GM10266 (cell line): Measurements from ENCODE around the gene PDZRN4.
"Not testable (repeated sequence)": the region's sequence is repeated elsewhere in the genome, so short reads cannot be mapped to it uniquely, and the experiment has no call there.

Source experiments
- DNase-seq: peaks from one replicate; pipeline ENCODE4 v3.0.0; 2012; ENCODE audit errors: extremely low spot score
- CTCF ChIP-seq: IDR thresholded peaks from 2 replicates; pipeline ENCODE4 v1.5.1; 2012; ENCODE audit warnings: mild to moderate bottlenecking, low read depth; ENCODE audit not compliant: control insufficient read depth, insufficient read depth; ENCODE audit errors: missing control alignments

PDZRN4 gene

GRCh38 chr12:41530441-41530840 is 342.3 kb downstream of the PDZRN4 start:
- TF ChIP-seq CTCF, result no peak
- DNase-seq, result no peak

DNA sequence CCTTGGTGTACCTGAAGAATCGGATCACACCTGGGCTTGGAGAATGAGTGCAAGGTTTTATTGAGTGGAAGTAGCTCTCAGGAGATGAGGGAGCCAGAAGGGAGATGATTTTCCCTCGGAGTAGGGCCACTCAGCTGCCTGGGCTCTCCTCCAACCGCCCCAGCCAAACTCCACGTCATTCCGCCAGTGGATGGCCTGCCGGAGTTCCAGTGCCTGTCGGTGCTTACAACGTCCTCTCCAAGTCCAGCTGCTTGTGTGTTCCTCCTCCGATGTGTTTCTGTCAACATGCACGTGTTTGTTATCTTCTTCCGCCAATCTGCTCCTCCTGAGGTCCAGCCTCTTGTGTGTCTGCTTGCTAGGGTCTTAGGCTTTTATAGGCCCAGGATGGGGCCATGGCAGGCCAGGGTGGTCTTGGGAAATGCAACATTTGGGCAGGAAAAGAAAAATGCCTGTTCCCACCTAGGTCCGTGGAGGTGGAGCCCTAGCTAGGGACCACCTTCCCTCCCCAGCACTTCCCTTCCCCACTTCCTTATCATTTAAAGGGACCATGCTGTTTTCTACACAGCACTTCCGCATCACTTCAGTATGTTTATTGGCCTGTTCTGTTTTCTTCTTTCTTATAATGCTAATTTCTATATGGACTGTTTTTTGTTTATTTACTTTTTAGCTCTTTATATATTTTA is 343.2 kb downstream of the PDZRN4 start:
- no peak for DNase-seq

DNA sequence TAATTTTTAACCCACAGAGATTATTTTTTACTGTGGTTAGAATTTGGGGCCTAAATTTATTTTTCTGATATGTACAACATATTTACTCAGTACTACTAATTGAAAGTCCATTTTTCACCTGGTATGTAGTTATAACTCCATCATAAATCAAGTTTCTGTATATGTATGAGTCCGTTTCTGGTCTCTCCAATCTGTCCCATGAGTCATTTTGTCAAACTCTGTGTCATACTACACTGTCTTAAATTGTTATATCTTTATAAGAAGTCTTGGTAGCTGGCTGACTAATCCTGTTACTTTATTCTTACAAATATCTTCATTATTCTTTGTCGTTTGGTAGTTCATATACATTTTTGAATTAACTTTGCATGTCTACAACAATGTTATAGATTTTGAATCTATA is 344.0 kb downstream of the PDZRN4 start:
- DNase-seq, result no peak
- no peak for TF ChIP-seq CTCF

More for the DNA sequence above, 343.2 kb downstream of the PDZRN4 start:
- no peak for TF ChIP-seq CTCF

GRCh38 chr12:41536813-41537490 is 348.8 kb downstream of the PDZRN4 start:
- no peak for DNase-seq
- TF ChIP-seq CTCF, result no peak

DNA sequence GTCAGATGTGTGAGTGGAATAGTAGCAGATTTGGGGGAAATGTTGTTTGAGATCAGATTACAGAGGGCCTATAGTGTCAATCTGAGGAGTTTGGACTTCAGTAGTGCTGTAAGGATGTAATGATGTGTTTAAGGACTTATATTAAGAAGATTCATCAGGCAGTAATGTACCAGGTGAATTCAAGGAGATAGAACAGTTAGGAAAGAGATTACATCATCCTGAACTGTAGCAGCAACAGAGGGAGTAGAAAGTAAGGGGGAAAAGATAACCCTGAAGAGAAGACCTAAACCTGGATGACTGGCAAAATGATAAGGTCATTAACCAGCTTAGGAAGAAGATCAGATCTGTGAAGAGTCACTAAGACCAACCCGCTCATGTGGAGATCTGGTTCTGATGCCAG is 349.4 kb downstream of the PDZRN4 start:
- DNase-seq, result no peak
- TF ChIP-seq CTCF, result no peak

DNA sequence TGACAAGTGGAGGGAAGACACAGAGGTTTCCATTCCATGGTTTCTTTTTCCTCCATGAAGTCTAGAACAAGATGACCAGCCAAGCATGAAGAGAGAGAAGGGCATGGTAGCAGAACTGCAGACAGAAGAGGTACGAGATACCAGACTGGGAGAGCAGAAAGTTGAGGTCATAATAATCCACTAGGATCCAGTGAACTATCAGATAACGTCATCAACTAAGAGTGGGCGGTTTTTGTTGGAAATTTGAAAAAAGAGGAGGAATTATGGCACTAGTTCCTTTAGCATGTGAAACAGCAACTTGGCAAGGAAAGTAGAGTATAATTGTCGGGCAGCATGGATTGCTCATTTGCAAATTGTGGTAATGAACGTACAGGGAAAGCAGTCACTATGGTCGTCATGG is 357.6 kb downstream of the PDZRN4 start:
- DNase-seq, result no peak
- TF ChIP-seq CTCF, result no peak

DNA sequence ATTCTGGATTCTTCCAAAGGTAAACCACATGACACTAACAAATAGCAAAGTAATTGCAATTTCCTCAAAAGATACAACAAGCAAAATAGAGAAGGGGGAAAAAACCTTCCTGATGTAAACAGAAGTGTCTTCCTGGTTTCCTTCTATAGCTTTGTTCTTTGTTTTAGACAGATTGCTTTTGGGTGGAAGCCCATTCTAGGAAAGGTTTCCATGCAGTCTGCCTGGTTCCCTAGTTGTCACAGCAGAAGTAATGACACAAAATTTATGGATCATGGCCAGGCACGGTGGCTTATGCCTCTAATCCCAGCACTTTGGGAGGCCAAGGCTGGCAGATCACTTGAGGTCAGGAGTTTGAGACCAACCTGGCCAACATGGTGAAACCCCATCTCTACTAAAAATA is 359.0 kb downstream of the PDZRN4 start:
- not testable (repeated sequence) for DNase-seq
